ENCODE data around the gene FAM78A.
"Not testable (repeated sequence)": the region's sequence is repeated elsewhere in the genome, so short reads cannot be mapped to it uniquely, and the experiment has no call there.

FAM78A gene

GRCh38 chr9:131270171-131271015 is 5.9 kb downstream of the FAM78A start:
- in situ Hi-C loops (cut with HindIII; ENCODE audit: low sequenced_read_pairs) = no loop called here

GRCh38 chr9:131266266-131267229 is 9.8 kb downstream of the FAM78A start:
- in situ Hi-C loops (cut with HindIII; ENCODE audit: low sequenced_read_pairs) = no loop called here

GRCh38 chr9:131264231-131264630 is 12.1 kb downstream of the FAM78A start:
- in situ Hi-C loops (cut with HindIII; ENCODE audit: low sequenced_read_pairs) = no loop called here

DNA sequence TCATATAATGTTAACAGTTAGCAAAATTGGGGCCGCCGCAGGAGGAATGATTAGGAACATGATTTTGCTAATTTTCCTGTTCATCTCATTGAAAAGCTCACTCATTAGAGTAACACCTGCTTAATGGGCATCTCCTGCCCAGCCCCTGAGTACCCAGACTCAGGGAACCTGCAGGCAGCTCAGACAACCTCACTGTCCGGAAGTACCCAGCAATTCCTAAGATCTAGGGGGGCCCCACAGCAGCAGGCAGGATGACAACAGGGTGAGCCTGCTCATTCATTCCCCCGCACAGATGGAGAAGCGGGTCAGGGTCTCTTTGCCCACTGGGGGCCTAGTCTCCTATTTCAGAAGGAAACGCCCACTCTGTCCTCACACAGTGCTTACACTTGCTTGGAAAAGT is 12.6 kb downstream of the FAM78A start:
- in situ Hi-C loops (cut with HindIII; ENCODE audit: low sequenced_read_pairs) = no loop called here

DNA sequence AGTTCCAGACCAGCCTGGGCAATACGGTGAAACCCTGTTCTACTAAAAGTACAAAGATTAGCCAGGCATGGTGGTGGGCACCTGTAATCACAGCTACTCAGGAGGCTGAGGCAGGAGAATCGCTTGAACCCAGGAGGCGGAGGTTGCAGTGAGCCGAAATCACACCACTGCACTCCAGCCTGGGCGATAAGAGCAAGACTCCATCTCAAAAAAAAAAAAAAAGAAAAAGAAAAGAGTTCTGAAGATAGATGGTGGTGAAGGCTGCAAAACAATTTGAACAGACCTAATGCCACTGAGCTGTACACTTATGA is 13.3 kb downstream of the FAM78A start:
- in situ Hi-C loops (cut with HindIII; ENCODE audit: low sequenced_read_pairs) = not testable (repeated sequence)

DNA sequence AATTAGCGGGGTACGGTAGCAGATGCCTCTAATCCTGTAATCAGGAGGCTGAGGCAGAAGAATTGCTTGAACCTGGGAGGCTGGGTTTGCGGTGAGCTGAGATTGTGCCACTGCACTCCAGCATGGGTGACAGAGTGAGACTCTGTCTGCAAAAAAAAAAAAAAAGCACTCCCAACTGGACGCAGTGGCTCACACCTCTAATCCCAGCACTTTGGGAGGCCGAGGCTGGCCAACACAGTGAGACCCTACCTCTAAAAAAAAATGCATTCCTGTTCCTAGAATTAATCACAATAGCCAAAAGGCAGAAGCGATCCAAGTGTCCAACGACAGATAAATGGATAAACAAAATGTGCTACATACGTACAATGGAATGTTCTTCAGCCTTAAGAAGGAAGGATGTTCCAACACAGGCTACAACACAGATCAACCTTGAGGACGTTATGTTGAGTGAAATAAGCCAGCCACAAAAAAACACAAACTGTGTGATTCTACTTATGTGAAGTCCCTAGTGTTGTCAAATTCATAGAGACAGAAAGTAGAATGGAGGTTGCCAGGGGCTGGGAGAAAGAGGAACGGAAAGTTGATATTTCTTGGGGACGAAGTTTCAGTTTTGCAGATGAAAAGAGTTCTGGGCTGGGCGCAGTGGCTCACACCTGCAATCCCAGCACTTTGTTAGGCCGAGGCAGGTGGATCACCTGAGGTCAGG is 13.8 kb downstream of the FAM78A start:
- in situ Hi-C loops (cut with HindIII; ENCODE audit: low sequenced_read_pairs) = no loop called here

GRCh38 chr9:131260751-131261452 is 15.4 kb downstream of the FAM78A start:
- in situ Hi-C loops (cut with HindIII; ENCODE audit: low sequenced_read_pairs) = no loop called here

DNA sequence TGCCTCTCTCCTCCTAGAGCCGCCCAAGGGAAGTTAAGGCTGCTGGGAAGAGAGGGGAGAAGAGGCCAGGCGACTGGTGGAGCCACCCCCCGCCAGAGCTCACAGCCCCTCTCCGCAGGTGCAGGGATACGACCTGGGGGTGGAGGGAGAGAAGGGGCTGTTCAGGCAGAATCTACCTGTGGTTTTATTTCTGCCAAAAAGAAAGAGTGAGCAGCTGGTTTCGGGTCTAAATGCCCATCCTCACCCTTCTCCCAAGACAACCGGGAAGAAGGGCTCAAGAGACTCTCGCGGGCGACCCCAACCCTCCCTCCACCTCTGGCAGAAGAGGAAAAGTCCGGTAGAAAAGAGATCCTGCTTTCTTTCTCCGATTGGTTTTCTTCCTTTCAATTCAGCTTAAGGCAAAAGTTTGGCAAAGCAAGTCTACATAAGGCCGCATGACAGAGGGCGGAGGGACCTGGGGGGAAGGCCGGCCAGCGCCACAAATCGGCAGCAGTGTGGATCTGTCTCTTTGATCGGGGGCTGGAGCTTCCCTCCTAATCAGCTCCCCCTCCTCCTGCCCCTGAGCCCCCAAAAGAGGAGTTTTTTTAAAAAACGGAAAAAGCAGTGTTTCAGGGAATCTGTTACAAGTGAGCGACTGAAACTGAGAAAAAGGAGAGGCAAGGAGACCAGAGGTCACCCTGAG is 16.3 kb downstream of the FAM78A start:
- in situ Hi-C loops (cut with HindIII; ENCODE audit: low sequenced_read_pairs) = no loop called here

DNA sequence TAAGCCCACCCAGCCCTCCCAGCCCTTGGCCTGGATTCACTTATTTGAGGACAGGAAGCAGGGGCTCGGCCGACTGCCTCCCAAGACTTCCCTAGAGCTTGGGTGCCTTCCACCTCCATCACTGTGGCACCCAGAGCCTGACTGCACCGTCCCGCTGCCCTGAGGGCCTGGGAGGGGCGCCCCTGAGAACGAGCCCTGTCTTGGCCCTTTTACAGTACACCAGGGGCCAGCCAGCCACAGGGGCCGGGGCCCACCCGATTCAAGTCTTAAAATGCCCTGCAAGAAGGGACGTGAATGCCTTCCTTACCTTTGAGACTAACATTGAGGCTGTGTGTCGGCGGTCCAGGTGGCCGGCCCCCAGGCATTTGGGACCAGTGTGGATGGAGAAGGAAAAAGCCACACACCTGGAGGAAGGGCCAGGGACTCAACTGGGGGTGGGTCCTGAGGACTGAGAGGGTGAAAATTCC is 16.8 kb downstream of the FAM78A start:
- in situ Hi-C loops (cut with HindIII; ENCODE audit: low sequenced_read_pairs) = no loop called here

GRCh38 chr9:131258698-131259431 is 17.4 kb downstream of the FAM78A start:
- in situ Hi-C loops (cut with HindIII; ENCODE audit: low sequenced_read_pairs) = no loop called here

- in situ Hi-C loops (cut with HindIII; ENCODE audit: low sequenced_read_pairs) = no loop called here
Observed at GRCh38 chr9:131258186-131258585, 18.1 kb downstream of the FAM78A start.

GRCh38 chr9:131257266-131258025 is 18.9 kb downstream of the FAM78A start:
- in situ Hi-C loops (cut with HindIII; ENCODE audit: low sequenced_read_pairs) = no loop called here

DNA sequence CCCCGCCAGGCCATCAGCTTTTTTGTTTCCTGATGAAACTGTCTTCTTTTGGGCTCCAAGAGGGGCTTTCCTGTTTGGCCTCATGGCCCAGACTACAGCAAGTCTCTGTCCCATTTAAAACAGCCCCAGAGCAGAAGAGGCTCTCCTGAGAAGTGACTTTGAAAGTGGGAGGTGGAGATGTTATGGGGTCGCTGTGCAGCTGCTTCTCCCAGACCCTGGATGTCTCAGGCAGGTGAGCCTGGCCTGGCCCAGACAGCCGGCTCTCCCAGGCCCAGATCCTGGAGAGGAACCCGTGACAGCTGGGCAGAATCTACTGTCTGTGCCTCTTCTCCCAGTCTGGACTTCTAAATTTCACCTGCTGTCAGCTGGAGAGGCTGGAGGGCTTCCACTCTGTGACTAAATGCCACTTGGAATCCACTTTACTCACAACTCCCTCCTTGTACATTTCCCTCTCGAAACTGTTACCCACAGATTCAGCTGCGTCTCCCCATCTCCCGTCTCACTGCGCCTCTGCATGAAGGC is 20.6 kb downstream of the FAM78A start:
- in situ Hi-C loops (cut with HindIII; ENCODE audit: low sequenced_read_pairs) = no loop called here

DNA sequence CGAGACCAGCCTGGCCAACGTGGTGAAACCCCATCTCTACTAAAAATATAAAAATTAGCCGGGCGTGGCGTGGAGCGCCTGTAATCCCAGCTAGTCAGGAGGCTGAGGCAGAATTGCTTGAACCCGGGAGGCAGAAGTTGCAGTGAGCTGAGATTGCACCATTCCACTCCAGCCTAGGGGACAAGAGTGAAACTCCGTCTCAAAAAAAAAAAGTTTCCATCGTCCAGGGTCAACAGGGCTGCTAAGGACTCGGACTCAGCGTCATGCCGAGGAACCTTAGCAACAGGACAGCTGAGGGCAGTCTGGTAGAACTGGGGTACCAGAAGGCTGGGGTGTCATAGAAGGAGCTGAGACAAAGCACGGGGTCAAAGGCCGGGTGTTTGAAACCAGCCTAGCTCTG is 21.7 kb downstream of the FAM78A start:
- in situ Hi-C loops (cut with HindIII; ENCODE audit: low sequenced_read_pairs) = no loop called here

- in situ Hi-C loops (cut with HindIII; ENCODE audit: low sequenced_read_pairs) = no loop called here
Observed at GRCh38 chr9:131253891-131254491, 22.3 kb downstream of the FAM78A start.

GRCh38 chr9:131252120-131252519 is 24.2 kb downstream of the FAM78A start:
- in situ Hi-C loops (cut with HindIII; ENCODE audit: low sequenced_read_pairs) = no loop called here

GRCh38 chr9:131246618-131247017 is 29.7 kb downstream of the FAM78A start:
- in situ Hi-C loops (cut with HindIII; ENCODE audit: low sequenced_read_pairs) = loop anchor here (5.0 kb wide), 1 partner anchor 34 kb away; no protein-coding TSS in a partner anchor

GRCh38 chr9:131244331-131244730 is 32.0 kb downstream of the FAM78A start:
- in situ Hi-C loops (cut with HindIII; ENCODE audit: low sequenced_read_pairs) = not testable (repeated sequence)

Data from endothelial cell of hepatic sinusoid (primary cell).